Measurements from ENCODE around the gene LAMC1.
"Not testable (repeated sequence)": the region's sequence is repeated elsewhere in the genome, so short reads cannot be mapped to it uniquely, and the experiment has no call there.

LAMC1 gene

DNA sequence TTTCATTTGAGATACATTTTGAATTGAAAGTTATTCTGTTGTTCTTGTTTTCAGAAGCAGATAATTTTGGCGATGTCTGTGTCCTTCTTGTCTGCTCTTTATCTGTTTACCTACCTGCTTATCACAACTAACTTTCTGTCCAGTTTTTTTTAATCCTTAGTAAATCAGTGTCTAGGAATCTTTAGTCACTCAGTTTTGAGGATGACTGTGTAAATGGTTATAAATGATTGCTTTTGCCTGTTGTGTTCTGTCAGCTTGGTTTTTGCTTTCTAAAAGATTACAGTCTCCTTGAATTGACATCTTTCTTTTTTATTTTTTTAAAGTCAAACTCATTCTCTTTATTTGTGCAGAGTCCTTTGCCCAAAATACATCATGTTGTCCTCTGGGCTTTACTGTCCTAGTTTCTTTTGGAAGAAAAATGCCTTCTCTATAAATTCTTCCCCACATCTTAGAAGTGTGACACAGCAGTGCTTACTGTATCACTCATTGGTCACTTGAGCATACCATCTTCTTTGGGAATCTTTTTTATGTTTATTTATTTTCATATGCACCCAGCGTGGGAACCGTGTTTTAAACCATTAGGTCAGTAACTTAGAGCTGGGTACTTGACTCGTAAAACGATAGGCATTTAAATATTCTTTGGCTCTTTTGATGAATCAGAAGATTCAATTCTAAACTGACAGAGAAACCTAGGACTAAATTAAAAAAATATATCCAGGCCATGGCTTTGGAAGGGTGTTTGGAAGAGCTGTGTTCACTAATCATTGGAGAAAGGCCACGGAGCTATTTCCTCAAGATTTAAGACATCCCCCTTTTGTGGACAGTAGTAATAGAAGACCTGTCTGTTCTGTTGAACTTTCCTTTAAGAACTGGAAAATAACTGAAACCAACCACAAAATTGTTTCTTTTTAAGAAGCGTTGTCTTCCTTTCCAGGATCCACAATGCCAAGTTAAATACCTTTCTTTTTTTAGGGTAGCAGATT lies 20.9 kb downstream of the LAMC1 start:
- no peak for DNase-seq (ENCODE audit: low read depth)

DNA sequence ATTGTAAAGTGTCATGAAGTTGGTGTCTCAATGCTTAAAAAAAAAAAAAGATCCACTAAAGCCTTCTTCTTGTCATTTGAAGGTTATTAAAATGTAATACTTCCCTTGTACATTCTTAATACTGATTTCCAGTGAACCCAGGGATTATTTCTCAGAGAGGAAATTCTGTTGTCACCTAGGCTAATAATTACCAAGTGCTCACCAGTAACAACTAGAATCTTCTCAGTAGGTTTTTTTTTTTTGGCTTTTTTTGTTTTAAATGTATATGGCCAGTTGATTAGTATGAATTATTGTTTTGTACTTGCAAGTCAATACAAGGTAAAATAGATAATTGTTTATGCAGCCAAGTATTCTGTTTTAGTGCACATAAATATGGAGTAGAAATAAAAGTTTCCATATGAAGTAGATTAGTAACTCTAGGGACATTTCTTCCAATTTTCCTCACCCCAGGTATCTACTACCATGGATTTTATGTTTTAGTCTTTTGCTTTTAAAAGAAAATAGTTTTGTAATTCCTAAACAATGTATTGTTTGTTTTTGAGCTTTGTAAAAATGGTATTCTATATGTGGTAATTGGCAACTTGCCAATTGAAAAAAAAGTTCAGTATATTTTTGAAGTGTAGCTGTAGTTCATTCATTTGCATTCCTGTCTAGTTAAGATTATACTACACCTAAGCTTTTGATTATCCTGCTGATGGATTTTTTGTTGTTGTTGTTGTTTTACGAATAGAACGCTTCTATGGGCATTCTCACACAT lies 21.9 kb downstream of the LAMC1 start:
- no peak for DNase-seq (ENCODE audit: low read depth)

DNA sequence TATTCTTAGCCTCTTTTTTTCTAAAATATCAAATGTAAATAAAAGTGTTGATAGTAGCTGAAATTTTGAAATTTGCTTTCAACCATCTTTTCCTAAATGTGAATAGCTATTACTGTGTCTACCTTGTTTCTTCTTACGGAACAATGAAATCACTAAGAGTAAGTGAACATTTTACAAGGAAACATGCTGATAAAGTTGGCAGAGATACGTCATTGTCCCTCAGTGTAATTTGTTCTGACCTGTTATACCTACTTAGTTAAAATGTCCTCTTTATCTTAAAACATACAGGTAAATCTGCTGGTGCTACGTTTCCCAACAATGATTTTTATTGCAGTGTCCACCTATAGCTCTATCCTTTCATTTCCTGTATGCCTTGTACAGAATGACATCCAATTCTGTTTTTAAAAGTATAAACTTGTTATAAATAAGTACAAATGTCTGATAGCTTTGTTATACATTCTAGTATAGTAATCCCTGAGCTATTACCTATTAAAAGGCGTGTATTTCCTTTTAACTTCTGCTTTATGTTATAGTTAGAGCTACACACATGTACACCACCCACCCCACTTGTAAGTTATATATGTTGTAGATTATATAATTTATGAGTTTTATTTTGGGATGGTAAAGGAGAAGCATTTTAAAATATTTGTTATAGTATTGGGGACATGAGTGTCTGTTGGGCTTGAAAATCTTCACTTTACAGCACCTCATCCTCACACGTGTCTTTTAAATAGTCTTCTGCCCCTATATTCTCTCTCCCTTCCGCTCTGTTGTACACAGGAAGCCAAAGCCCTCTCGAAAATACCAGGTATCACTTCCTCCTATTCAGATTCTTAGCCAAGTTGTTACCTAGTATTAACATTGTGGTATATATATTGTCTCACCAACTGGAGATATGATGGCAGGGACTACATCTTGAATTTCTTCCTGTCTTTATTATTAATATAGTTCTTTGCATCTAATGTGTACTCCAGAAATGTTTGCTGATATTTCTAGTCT lies 25.2 kb downstream of the LAMC1 start:
- DNase-seq (ENCODE audit: low read depth): no peak

DNA sequence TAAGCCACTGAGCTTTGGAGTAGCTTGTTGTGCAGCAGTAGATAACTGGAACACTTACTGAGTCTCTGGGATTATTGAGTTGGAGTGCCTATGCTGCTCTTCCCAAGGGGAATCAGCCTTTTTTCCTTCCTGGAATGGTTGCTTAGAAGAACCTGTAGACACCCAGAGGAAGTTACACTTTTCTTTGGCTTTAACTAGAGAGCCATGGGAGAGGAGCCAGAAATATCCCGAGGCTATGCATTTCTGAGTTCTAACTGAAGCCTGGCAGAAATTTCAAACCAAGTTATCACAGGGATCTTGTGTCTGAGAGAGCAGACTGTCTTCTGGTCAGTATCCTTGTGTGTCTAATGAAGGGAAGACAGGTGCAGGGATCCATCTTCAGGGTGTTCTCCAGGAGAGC lies 28.3 kb downstream of the LAMC1 start:
- DNase-seq (ENCODE audit: low read depth): no peak

DNA sequence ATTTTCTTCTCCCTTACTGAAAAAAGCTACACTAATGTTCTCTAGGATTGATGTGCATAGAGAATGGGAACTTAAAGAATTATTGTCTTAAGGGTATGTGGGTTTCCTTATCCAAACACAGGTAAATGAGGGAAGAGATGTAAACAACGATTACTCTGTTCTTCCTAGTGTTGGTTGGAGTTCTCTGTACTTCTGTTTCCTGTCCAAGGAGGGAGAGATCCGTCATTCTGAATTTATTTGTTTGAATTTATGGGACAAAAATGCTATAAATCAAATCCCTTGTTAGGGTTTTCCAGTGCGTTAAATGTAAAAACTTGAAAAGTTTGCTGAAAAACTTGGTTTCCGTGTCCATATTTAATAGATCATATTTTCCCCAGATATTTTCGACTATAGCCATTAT lies 29.6 kb downstream of the LAMC1 start:
- no peak for DNase-seq (ENCODE audit: low read depth)

DNA sequence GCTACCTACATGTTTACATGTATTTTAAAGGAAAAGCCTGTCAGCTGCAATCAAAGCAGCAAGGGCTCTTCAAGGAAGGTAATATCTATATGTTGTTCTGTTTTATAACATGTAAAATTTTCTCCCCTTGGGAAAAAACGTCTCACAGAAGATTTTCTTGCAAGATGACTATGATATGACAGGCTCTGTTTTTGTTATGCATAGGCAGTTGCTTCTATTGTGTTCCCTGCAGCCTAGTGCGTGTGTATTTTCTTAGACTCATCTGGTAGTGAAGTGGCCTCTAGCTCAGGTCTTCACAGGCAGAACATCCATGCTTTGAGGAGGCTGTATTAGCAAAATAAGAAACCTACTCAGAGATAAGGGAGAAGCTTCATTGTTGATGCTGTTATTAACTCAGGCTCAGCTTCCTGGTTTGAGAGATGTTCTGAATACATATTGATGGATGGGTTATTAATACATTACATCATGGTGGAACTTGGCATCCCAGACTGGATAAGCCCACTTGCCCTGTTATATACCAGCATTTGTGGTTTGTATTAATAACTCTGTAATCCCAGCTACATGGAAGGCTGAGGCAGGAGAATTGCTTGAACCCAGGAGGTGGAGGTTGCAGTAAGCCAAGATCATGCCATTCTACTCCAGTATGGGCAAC lies 35.8 kb downstream of the LAMC1 start:
- DNase-seq (ENCODE audit: low read depth): no peak

DNA sequence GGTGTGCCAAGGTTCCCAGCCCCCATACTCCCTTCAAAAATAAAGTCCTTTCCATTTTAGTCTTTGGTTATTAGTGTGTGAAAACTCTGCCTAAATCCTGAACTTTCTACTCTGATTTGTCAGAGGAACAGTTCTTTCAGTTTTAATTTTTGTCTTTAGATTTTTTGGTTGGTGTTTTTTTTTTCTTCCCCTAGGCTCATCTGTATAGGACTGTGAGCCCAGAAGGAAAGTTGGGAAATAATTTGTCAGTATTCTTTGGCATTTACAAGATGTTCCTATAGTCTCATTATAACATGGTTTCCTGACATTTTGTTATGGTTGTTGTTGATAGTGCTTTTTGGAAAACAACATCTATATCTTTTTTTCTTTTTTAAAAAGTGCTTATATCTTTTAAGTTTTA lies 38.0 kb downstream of the LAMC1 start:
- no peak for DNase-seq (ENCODE audit: low read depth)

DNA sequence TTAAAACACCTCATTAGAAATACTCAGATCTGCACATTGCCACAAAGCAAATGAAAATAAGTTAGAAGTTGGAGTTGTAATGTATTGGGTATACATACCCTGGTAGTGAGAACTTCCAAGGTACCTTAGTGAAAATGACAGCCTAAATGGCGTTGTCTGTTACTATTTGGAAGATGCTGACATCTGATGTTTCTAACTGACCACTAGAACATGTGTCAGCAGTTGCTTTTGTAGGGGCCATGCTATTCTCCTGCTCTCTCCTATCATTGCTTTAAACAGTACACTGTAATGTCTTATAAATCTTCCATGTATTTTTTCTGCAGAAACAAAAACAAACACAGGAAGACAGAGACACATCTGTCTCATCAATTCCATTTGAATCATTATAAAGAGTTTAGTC lies 40.1 kb downstream of the LAMC1 start:
- DNase-seq (ENCODE audit: low read depth): no peak

DNA sequence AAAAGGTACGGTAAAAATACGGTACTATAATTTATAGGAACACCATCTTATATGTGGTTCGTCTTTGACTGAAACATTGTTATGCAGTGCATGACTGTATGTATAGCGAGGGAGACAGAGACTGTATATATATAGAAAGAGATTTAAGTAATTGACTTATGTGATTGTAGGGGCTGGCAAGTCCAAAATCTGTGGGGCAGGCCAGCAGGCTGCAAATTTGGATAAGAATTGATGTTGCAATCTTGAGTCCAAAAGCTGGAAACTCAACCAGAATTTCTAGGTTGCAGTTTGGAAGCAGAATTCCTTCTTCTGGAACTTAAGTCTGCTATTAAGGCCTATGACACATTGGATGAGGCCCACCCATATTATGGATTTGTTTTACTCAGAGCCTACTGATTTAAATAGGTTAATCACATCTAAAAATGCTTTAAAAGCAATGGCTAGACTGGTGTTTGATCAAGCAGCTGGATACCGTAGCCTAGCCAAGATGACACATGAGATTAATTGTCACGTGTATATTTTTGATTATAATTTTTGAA lies 42.0 kb downstream of the LAMC1 start:
- DNase-seq (ENCODE audit: low read depth): no peak

DNA sequence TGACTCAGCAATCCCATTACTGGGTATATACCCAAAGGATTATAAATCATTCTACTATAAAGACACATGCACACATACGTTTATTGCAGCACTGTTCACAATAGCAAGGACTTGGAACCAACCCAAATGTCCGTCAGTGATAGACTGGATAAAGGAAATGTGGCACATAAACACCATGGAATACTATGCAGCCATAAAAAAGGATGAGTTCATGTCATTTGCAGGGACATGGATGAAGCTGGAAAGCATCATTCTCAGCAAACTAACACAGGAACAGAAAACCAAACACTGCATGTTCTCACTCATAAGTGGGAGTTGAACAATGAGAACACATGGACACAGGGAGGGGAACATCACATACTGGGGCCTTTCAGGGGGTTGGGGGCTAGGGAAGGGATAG lies 43.2 kb downstream of the LAMC1 start:
- DNase-seq (ENCODE audit: low read depth): not testable (repeated sequence)

DNA sequence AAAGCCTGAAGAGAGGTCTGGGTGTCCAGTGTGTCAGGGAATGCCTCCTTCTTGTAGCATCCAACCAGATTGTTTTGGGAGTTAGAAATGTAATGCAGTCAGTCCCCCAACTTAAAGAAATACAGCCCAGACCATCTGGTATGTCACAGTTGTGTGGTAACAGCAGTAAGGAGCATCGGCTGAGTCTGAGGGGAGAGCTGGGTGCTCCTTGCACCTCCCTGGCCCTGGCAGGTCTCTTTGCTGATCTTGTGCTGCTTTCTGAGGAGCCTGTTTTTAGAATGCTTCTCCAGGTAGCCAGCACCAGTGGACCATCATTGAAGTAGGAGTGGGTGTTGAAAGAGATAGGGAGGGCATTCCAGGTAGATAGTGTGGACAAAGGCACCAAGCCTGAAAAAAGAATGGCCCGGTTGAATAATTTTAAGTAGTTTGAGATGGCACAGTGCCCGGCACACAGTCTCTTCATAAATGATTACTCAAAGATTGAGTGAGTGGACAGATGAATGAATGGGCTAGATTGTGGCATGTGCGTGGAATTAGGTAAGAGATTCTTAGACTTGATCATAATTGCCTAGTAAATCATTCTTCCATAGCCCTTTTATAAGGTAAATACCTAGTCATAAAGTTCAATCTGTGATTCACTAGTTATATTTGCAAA lies 46.5 kb downstream of the LAMC1 start:
- no peak for DNase-seq (ENCODE audit: low read depth)

DNA sequence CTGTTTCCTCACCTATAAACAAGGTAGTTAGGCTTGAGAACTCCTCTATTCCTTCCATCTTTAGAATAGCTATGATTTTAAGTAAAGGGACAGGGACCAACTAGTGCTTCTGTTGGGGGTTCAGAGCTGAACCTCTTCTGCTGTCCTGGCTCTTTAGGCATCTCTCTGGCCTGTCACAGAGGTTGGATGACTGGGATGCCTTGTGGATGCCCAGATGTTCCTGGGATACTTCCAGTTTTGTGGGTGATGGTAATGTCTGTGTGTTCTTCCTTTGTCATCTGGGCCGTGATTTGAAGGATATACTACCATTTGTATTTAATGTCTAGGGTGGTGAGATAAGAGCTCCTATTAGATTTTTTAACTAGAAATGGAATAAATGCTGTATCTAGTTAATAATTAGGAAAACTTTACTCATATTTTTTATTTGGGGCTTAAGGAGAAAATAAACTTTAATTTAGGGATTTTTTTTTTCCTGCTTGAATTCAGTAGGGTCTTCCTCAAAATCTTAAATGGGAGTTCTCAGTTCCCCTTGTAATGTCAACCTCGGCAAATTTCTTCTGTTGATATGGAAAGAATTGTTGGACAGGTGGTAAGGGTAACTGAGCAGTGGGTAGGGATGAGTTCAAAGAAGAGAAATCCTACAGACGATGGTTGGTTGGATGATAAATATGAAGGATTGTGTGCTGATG lies 47.2 kb downstream of the LAMC1 start:
- no peak for DNase-seq (ENCODE audit: low read depth)

DNA sequence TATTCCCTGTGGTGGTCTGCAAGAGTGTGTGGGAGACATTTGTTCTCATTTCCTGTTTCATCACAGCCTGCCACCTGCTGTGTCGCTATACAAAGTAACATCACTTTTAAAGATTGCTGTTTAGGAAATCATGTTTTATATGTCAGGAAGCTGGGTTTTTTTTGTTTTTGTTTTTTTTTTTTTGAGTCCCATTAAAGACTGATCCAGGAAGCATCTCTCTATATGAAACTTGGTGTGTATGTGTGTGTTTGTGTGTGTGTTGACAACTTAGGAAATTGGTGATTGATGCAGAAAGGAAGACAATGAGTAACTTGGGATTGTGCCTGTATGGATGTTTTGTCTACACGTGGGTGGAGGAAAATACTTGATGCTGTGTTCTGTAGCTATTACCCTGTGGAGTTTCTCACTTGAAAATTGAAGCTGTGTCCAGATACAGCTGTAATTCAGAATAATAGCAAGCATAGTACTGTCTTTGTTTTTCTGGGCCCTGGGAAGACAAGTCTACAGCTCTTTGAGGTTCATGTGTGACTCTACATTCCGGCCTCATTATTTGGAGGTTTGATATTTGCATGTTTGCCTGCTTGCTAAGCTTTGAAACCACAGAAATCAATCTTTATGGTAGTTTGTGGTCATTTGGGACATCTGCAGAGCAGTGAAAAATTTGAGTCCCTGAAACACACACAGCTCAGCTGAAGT lies 47.9 kb downstream of the LAMC1 start:
- DNase-seq (ENCODE audit: low read depth): no peak

DNA sequence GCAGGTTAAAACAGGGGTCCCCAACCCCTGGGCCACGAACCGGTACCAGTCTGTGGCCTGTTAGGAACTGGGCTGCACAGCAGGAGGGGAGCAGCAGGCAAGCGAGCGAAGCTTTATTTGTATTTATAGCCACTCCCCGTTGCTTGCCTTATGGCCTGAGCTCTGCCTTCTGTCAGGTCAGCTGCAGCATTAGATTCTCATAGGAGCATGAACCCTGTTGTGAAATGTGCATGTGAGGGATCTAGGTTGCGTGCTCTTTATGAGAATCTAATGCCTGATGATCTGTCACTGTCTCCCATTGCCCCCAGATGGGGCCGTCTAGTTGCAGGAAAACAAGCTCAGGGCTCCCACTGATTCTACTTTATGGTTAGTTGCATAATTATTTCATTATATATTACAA lies 49.4 kb downstream of the LAMC1 start:
- DNase-seq (ENCODE audit: low read depth): not testable (repeated sequence)

DNA sequence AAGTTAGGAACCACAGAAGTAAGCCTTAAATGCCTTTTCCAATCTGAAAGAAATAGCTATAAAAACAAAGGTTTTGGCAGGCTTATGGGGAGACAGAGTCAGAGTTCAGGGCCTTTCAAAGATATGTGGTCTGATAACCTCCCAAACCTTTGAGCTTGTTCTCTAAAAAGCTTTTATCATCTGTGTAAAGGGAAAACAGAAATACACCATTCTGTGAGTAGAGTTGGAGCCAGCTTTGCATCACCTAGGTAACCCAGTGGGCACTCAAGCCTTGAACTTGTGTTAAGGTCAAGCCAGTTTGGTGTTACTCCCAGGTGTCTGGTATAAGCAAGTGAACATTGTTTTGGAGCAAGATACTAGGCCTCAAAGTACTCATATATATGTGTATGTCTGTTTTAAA lies 50.1 kb downstream of the LAMC1 start:
- DNase-seq (ENCODE audit: low read depth): no peak

DNA sequence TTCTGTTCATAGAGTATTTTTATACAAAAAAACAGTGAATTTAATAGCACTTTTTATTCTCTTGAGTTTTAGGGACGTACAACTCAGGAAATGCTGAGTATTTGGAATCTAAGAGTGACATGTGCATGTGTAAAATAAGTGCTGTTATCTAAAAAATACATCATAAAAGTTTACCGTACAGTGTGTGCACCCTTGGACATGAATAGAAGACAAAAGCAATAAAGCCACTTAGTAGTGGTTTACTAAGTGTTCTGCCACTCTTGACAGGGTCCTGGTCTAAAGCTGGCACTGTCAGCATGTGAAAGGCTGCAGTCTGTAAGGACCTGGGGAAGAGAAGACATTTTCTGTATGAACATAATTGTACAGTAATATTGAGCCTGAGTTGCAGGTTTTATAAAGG lies 51.0 kb downstream of the LAMC1 start:
- no peak for DNase-seq (ENCODE audit: low read depth)

DNA sequence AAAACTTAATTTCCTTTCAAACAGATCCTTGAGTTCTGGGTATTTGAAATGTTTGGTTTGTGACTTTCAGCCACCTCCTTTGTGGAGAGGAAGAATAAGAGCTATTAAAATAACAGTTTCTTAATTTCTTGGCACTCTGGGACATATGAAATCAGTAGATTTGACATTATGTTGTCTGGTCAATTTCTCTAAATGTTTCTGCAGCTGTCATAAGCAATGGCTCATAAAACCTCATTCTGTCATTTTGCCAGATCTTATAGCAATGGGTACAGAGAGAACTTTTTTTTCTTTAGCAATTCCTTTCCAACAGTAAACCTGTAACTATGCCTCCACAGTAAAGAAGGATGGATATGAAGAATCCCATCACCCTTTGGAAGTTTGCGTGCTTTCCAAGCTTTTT lies 52.6 kb downstream of the LAMC1 start:
- DNase-seq (ENCODE audit: low read depth): no peak

DNA sequence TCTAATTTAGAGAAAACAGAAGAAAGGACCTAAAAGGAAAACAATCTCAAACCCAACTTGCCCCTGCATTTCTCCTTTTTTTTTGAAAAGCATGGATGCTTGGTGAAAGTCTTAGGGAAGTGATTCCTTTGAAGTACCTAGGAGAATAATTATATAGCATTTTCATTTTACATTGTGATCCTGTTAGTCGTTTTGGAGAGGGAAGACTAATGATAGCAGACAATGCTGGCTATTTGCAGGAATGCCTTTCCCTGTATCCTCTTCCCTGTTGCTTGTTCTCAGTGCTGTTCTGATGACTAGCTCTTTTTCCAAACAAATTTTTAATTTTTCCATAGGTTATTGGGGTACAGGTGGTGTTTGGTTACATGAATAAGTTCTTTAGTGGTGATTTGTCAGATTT lies 53.9 kb downstream of the LAMC1 start:
- DNase-seq (ENCODE audit: low read depth): no peak

DNA sequence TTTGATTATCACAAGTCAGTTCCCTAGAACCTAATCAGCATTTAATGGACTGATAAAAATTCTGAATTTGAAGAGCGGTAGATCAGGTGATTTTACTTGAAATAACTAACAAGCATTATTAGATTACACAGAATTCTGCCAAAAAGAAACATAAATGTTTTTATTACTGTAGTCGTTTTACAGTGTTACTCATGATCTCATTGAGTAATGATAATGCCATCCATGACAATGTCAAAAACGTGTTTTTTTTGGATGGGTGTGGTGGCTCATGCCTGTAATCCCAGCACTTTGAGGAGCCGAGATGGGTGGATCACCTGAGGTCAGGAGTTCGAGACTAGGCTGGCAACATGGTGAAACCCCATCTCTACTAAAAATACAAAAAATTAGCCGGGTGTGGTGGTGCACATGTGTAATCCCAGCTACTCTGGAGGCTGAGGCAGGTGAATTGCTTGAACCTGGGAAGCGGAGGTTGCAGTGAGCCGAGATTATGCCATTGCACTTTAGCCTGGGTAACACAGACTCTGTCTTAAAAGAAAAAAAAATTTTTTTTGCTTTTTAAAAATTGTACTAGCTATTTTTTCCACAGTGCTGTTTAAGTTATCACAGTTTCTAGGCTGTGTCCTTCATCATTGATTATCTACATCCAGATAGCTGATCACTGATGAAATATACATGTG lies 56.6 kb downstream of the LAMC1 start:
- DNase-seq (ENCODE audit: low read depth): no peak
